ENCODE measurements around the gene NRXN2. TPM values are rescaled to one million over a fixed set of nuclear protein-coding genes. Genes with fewer than 3 reads are reported as not detected.
A peak's percentile ranks its signal among the peaks of the same experiment; 100 is the strongest.

The NRXN2 gene
- total and polyA plus RNA-seq, 4 donors, result 0.17 to 2.8 (median 1.4) TPM

DNA sequence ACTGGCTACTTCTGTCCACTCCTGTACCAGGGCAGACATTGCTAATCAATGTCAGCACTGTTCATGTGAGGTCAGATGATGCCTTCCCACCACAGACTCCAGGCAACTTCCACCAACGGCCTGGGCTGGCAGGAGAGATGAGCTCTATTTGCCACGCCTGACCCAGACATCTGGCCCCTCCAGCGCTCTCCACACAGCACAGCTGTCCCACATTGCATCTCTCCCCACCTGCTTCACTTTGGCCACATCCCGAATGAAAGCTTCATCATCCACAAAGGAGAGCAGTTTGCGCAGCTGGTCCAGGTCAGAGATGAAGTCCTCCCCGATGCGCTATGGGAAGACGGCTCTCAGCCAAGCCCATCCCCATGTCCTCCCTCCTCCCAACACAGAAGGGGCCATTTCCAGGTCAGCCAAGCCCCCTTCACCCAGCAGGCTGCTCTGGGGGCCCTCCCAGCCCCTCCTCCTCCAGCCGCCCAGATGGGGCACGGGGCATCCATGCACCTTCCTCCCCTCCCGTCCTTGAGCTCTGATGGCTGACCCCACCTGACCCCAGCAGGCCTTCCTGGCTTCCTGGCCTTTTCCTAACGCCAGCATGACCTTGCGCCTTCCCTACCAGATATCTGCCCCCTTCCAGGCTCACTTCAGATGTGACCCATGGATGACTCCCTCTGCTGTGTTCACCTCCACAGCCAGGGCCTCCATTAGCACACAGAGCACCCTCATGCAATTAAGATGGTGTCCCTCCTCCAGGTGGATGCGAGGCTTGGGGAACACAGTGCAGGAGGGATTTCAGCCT, 29.4 kb upstream of the NRXN2 start:
- Histone ChIP-seq H3K9ac (ENCODE audit: low read depth in 1 of 2, low read length in 2 of 2) (no peak overlapping the region), H3K4me3 (ENCODE audit: low read depth in 1 of 3, low read length in 3 of 3) (no peak overlapping the region), H3K27ac (ENCODE audit: low read depth in 1 of 2, low read length in 2 of 2) (no peak overlapping the region), H3K36me3 (ENCODE audit: control insufficient read depth in 4 of 4, insufficient read depth in 3 of 4, low read depth in 1 of 4, low read length in 3 of 4) (no peaks in the 10 kb centered on the region), H3K9me3 (ENCODE audit: control insufficient read depth in 4 of 4, low read length in 3 of 4) (no peaks in the 10 kb centered on the region), H3K4me1 (ENCODE audit: control insufficient read depth in 4 of 4, insufficient read depth in 4 of 4, low read length in 3 of 4) (no peaks in the 10 kb centered on the region), H3K27me3 (ENCODE audit: control insufficient read depth in 4 of 4, insufficient read depth in 4 of 4, low read length in 3 of 4) (no peaks in the 10 kb centered on the region)
- no peak for TF ChIP-seq HNF4A (conservative IDR thresholded peaks at IDR 0.05)
- no peak for TF ChIP-seq REST (IDR thresholded peaks at IDR 0.05)
- TF ChIP-seq NR2F2 (IDR thresholded peaks at IDR 0.05), result peak; percentile 42
- no peak for DNase-seq (ENCODE audit: low spot score)
- WGBS, result 91% methylated on average over 14 of the region's 14 CpGs

- Histone ChIP-seq H3K27ac (ENCODE audit: low read depth in 1 of 2, low read length in 2 of 2) (no peak overlapping the region), H3K27me3 (ENCODE audit: control insufficient read depth in 4 of 4, insufficient read depth in 4 of 4, low read length in 3 of 4) (no peaks in the 10 kb centered on the region), H3K4me1 (ENCODE audit: control insufficient read depth in 4 of 4, insufficient read depth in 4 of 4, low read length in 3 of 4) (no peaks in the 10 kb centered on the region), H3K9me3 (ENCODE audit: control insufficient read depth in 4 of 4, low read length in 3 of 4) (no peaks in the 10 kb centered on the region), H3K9ac (ENCODE audit: low read depth in 1 of 2, low read length in 2 of 2) (no peak overlapping the region), H3K36me3 (ENCODE audit: control insufficient read depth in 4 of 4, insufficient read depth in 3 of 4, low read depth in 1 of 4, low read length in 3 of 4) (no peaks in the 10 kb centered on the region), H3K4me3 (ENCODE audit: low read depth in 1 of 3, low read length in 3 of 3) (no peak overlapping the region)
- DNase-seq (ENCODE audit: low spot score), result no peak
- TF ChIP-seq RAD21 (IDR thresholded peaks at IDR 0.05) (no peak), TAF1 (conservative IDR thresholded peaks at IDR 0.05) (no peak)
- 89% methylated on average over 9 of the region's 9 CpGs for WGBS
These were observed 28.6 kb upstream of the NRXN2 start for GRCh38 chr11:64751580-64751979.

- Histone ChIP-seq H3K4me3 (ENCODE audit: low read depth in 1 of 3, low read length in 3 of 3) (no peak overlapping the region), H3K27me3 (ENCODE audit: control insufficient read depth in 4 of 4, insufficient read depth in 4 of 4, low read length in 3 of 4) (no peaks in the 10 kb centered on the region), H3K27ac (ENCODE audit: low read depth in 1 of 2, low read length in 2 of 2) (no peak overlapping the region), H3K4me1 (ENCODE audit: control insufficient read depth in 4 of 4, insufficient read depth in 4 of 4, low read length in 3 of 4) (no peaks in the 10 kb centered on the region), H3K9me3 (ENCODE audit: control insufficient read depth in 4 of 4, low read length in 3 of 4) (no peaks in the 10 kb centered on the region), H3K36me3 (ENCODE audit: control insufficient read depth in 4 of 4, insufficient read depth in 3 of 4, low read depth in 1 of 4, low read length in 3 of 4) (no peaks in the 10 kb centered on the region), H3K9ac (ENCODE audit: low read depth in 1 of 2, low read length in 2 of 2) (no peak overlapping the region)
- WGBS, result 94% methylated on average over 9 of the region's 9 CpGs
- no peak for DNase-seq (ENCODE audit: low spot score)
- no peak for TF ChIP-seq JUND (IDR thresholded peaks at IDR 0.05)
- TF ChIP-seq REST (IDR thresholded peaks at IDR 0.05), result no peak
- TF ChIP-seq HNF4G (IDR thresholded peaks at IDR 0.05), result no peak
- no peak for TF ChIP-seq GABPA (IDR thresholded peaks at IDR 0.05 in 1 of 2, conservative IDR thresholded peaks at IDR 0.05 in 1 of 2)
- no peak for TF ChIP-seq SP1 (IDR thresholded peaks at IDR 0.05)
- TF ChIP-seq YY1 (IDR thresholded peaks at IDR 0.05), result no peak
These were observed 28.1 kb upstream of the NRXN2 start for GRCh38 chr11:64751136-64751535.

All from liver (tissue), 9 donors.